ENCODE measurements around the gene MITF. TPM values are rescaled to one million over a fixed set of nuclear protein-coding genes. Genes with fewer than 3 reads are reported as not detected.
A peak's percentile ranks its signal among the peaks of the same experiment; 100 is the strongest.

MITF gene
- total and polyA plus RNA-seq, 7 donors = 11.8 to 98.1 (median 49.9) TPM

GRCh38 chr3:69776289-69776688, 37.0 kb downstream of the MITF start:
- Histone ChIP-seq H3K27me3 (ENCODE audit: insufficient read depth in 3 of 3, low read length in 2 of 3) (no peaks in the 10 kb centered on the region), H3K4me1 (peaks cover 54% of the 10 kb centered on the region)

DNA sequence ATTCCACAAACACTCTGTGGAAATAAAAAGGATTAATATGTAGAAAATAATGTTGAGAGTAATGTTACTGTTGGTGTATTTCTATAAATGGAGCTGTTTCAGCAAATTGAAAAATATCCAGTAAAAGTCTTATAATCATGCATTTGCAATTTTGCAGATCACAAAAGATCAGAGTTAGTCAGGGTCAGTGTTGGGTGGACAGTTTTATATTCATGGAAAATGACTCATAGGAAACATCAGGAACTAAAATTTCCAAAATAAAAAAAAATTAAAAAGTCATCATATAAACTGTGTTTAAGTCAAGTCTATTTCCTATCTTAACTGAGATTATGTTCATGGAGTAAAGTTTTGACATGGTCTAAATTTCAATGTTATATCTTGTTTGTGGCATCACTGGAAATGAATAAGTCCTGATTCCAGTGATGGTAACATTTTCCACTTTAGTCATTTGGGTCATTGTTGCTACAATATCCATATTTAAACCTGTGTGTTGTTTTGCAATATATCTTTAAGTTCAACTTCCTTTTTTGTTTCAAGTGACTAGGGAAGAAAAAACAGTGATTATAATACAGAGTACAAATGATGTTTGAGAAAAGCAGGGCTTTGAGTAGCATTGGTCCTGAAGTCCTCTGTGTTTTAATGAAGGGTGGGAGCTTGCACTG, 37.8 kb downstream of the MITF start:
- Histone ChIP-seq H3K4me3 (no peak overlapping the region), H3K9me3 (no peaks in the 10 kb centered on the region), H3K4me1 (peaks cover 54% of the 10 kb centered on the region), H3K27me3 (ENCODE audit: insufficient read depth in 3 of 3, low read length in 2 of 3) (no peaks in the 10 kb centered on the region), H3K27ac (no peak overlapping the region), H3K36me3 (ENCODE audit: insufficient read depth in 1 of 2, low read depth in 1 of 2) (no peaks in the 10 kb centered on the region)
- ATAC-seq = no peak
- no peak for TF ChIP-seq CTCF (IDR thresholded peaks at IDR 0.05)
- DNase-seq = no peak
- intact Hi-C loops (cut with DNase I) = no loop called here

More at GRCh38 chr3:69776289-69776688, 37.0 kb downstream of the MITF start:
- Histone ChIP-seq H3K27ac (no peak overlapping the region), H3K4me3 (no peak overlapping the region), H3K9me3 (no peaks in the 10 kb centered on the region), H3K36me3 (ENCODE audit: insufficient read depth in 1 of 2, low read depth in 1 of 2) (no peaks in the 10 kb centered on the region)
- TF ChIP-seq CTCF (IDR thresholded peaks at IDR 0.05) = no peak
- DNase-seq = no peak
- ATAC-seq = no peak
- intact Hi-C loops (cut with DNase I) = no loop called here
- 93 to 96% (median 94%) methylated on average over 3 of the region's 3 CpGs for WGBS, 3 donors

- Histone ChIP-seq H3K27me3 (ENCODE audit: insufficient read depth in 3 of 3, low read length in 2 of 3) (no peaks in the 10 kb centered on the region), H3K4me1 (peaks cover 53% of the 10 kb centered on the region), H3K27ac (no peak overlapping the region), H3K9me3 (no peaks in the 10 kb centered on the region), H3K36me3 (ENCODE audit: insufficient read depth in 1 of 2, low read depth in 1 of 2) (no peaks in the 10 kb centered on the region), H3K4me3 (no peak overlapping the region)
- DNase-seq (no peak), ATAC-seq (no peak)
- TF ChIP-seq CTCF (IDR thresholded peaks at IDR 0.05) = no peak
- intact Hi-C loops (cut with DNase I) = no loop called here
- 95 to 97% (median 96%) methylated on average over 5 of the region's 5 CpGs for WGBS, 3 donors
Measured at GRCh38 chr3:69777582-69777967, 38.3 kb downstream of the MITF start.

GRCh38 chr3:69781593-69781992, 42.3 kb downstream of the MITF start:
- peaks cover 53% of the 10 kb centered on the region for H3K4me1 ChIP-seq
- intact Hi-C loops (cut with DNase I) = loop anchor here in 1 of 2 donors (5.0 kb wide), 1 partner anchor 34 kb away; no protein-coding TSS in a partner anchor
- ATAC-seq (no peak), DNase-seq (no peak)
- H3K27me3 ChIP-seq (ENCODE audit: insufficient read depth in 3 of 3, low read length in 2 of 3) = no peaks in the 10 kb centered on the region
- no peak overlapping the region for H3K4me3 ChIP-seq
- WGBS, 3 donors = 39 to 55% (median 50%) methylated on average over 4 of the region's 4 CpGs
- TF ChIP-seq CTCF (IDR thresholded peaks at IDR 0.05) = no peak
- H3K27ac ChIP-seq = peak overlapping the region; percentile 1
- H3K9me3 ChIP-seq = no peaks in the 10 kb centered on the region
- no peaks in the 10 kb centered on the region for H3K36me3 ChIP-seq (ENCODE audit: insufficient read depth in 1 of 2, low read depth in 1 of 2)

Measured in psoas muscle (tissue), 8 donors.